Tibial nerve (tissue), 4 donors: ENCODE measurements around the gene ATG9B.

ENCODE experiments used
- EP300 ChIP-seq, 2 donors: sonication (generic); formaldehyde crosslinking; IDR thresholded peaks; one replicate each; pipeline ENCODE4 v1.6.1; 2017; ENCODE audit warnings: antibody characterized with exemption in 2 of 2, mild to moderate bottlenecking in 1 of 2
- POLR2A ChIP-seq, 2 donors: fragments of 450-650 bp; IDR thresholded peaks; one replicate each; pipeline ENCODE4 v1.6.1; 2017; ENCODE audit warnings: antibody characterized with exemption in 2 of 2, mild to moderate bottlenecking in 2 of 2, moderate library complexity in 2 of 2
- TF ChIP-seq, protein P1 (sequence below), 5 experiments: fragments of 200-600 bp in 3 of 5; fragments of 450-650 bp in 2 of 5; sonication (generic) in 3 of 5; IDR thresholded peaks; one replicate each; pipeline ENCODE4 v1.5.1; 2016 to 2019; ENCODE audit warnings: antibody characterized with exemption in 5 of 5, mild to moderate bottlenecking in 3 of 5, moderate library complexity in 2 of 5

DNA sequence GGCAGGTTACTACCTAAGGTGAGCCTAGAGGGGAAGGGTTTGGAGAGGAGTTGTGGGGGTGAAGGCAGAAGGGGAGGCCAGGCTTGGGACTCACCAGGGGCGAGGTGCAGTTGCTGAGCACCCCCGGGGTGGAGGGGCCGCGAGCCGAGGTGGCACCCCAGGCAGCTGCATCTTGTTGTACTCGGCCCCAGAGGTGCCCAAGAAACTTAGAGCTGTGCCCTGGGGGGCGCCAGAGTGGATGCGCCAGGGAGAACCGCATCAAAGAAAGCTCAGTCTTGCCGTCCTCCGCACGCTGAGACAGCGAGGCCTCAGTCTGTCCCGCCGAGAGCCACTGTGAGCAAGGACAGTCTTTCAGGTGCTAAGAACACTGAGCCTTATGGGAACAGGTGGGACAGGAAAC is 7.4 kb downstream of the ATG9B start:
- TF ChIP-seq POLR2A (IDR thresholded peaks at IDR 0.05) = no peak
- TF ChIP-seq, protein P1, sequence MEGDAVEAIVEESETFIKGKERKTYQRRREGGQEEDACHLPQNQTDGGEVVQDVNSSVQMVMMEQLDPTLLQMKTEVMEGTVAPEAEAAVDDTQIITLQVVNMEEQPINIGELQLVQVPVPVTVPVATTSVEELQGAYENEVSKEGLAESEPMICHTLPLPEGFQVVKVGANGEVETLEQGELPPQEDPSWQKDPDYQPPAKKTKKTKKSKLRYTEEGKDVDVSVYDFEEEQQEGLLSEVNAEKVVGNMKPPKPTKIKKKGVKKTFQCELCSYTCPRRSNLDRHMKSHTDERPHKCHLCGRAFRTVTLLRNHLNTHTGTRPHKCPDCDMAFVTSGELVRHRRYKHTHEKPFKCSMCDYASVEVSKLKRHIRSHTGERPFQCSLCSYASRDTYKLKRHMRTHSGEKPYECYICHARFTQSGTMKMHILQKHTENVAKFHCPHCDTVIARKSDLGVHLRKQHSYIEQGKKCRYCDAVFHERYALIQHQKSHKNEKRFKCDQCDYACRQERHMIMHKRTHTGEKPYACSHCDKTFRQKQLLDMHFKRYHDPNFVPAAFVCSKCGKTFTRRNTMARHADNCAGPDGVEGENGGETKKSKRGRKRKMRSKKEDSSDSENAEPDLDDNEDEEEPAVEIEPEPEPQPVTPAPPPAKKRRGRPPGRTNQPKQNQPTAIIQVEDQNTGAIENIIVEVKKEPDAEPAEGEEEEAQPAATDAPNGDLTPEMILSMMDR (IDR thresholded peaks at IDR 0.05) = no peak
- no peak for TF ChIP-seq EP300 (IDR thresholded peaks at IDR 0.05)
